SK-N-SH (cell line): ENCODE results near the gene ROR2. TPM values are rescaled to one million over a fixed set of nuclear protein-coding genes. Genes with fewer than 3 reads are reported as not detected.

Source experiments
- CTCF ChIA-PET: fragments of 300-600, 350-600 bp; formaldehyde crosslinking; extraction: SDS; loops from one replicate; lab custom pipeline; 2021; lab: Yijun Ruan, JAX
- POLR2A ChIA-PET: fragments of 350-600 bp; sonication (Branson Sonifier 250); formaldehyde crosslinking; extraction: SDS; loops from one replicate; lab custom pipeline; 2020; ENCODE audit warnings: antibody characterized with exemption, inconsistent platforms; lab: Yijun Ruan, JAX
- DNase-seq: peaks from one replicate; pipeline ENCODE4 v3.0.0; 2012
- H2AFZ ChIP-seq: fragments of 200-600 bp; sonication (generic); 2 replicates; pipeline ENCODE4 v1.8.1; 2016; ENCODE audit warnings: antibody characterized with exemption, mild to moderate bottlenecking, low read depth
- H3F3A ChIP-seq: fragments of 200-600 bp; sonication (generic); replicated peaks from 2 replicates; pipeline ENCODE3; 2016; ENCODE audit warnings: antibody characterized with exemption, mild to moderate bottlenecking; ENCODE audit not compliant: insufficient read depth
- H3K27ac ChIP-seq, 2 experiments: fragments of 200-500 bp in 1 of 2; fragments of 200-600 bp in 1 of 2; sonication (Bioruptor generic) in 1 of 2; sonication (generic), shearing (Covaris generic) in 1 of 2; 2 replicates each; pipeline versions ENCODE4 v1.5.1 to v1.6.1; 2014 to 2016; ENCODE audit warnings: low read depth in 2 of 2, inconsistent platforms in 1 of 2, low read length in 1 of 2, mild to moderate bottlenecking in 1 of 2, mixed read lengths in 1 of 2
- H3K27me3 ChIP-seq: fragments of 200-600 bp; sonication (generic), shearing (Covaris generic); 2 replicates; pipeline ENCODE4 v1.6.1; 2016; ENCODE audit warnings: mixed run types; ENCODE audit not compliant: insufficient read depth
- H3K36me3 ChIP-seq, 2 experiments: fragments of 200-500 bp in 1 of 2; fragments of 200-600 bp in 1 of 2; sonication (Bioruptor generic) in 1 of 2; sonication (generic) in 1 of 2; replicated peaks in 1 of 2; 2 replicates each; pipeline versions ENCODE3 to v1.5.1; 2014 to 2016; ENCODE audit warnings: low read length in 1 of 2, mild to moderate bottlenecking in 1 of 2; ENCODE audit not compliant: insufficient read depth in 2 of 2, control insufficient read depth in 1 of 2
- H3K4me1 ChIP-seq, 2 experiments: fragments of 200-500 bp in 1 of 2; fragments of 200-600 bp in 1 of 2; sonication (Bioruptor generic) in 1 of 2; sonication (generic), shearing (Covaris generic) in 1 of 2; 2 replicates each; pipeline versions ENCODE4 v1.5.1 to v1.6.1; 2014 to 2016; ENCODE audit warnings: low read depth in 1 of 2, low read length in 1 of 2, mixed run types in 1 of 2; ENCODE audit not compliant: insufficient read depth in 2 of 2, control insufficient read depth in 1 of 2
- H3K4me2 ChIP-seq: fragments of 200-600 bp; sonication (generic), shearing (Covaris generic); 2 replicates; pipeline ENCODE4 v1.6.1; 2017; ENCODE audit warnings: mixed run types
- H3K4me3 ChIP-seq, 2 experiments: fragments of 200-500 bp in 1 of 2; fragments of 200-600 bp in 1 of 2; sonication (Bioruptor generic) in 1 of 2; sonication (generic), shearing (Covaris generic) in 1 of 2; 2 replicates each; pipeline versions ENCODE4 v1.5.1 to v1.8.1; 2014 to 2016; ENCODE audit warnings: low read depth in 2 of 2, inconsistent platforms in 1 of 2, low read length in 1 of 2, mild to moderate bottlenecking in 1 of 2, mixed read lengths in 1 of 2, moderate library complexity in 1 of 2
- H3K79me2 ChIP-seq: fragments of 200-600 bp; sonication (generic); 2 replicates; pipeline ENCODE4 v1.8.1; 2017; ENCODE audit warnings: mild to moderate bottlenecking; ENCODE audit not compliant: insufficient read depth
- H3K9ac ChIP-seq: fragments of 200-600 bp; sonication (generic); 2 replicates; pipeline ENCODE4 v1.6.1; 2017; ENCODE audit warnings: mixed run types
- H3K9me2 ChIP-seq: fragments of 200-600 bp; sonication (generic); 2 replicates; pipeline ENCODE4 v1.6.1; 2017; ENCODE audit warnings: mixed run types
- H3K9me3 ChIP-seq: fragments of 200-600 bp; sonication (generic); 2 replicates; pipeline ENCODE4 v1.6.1; 2017; ENCODE audit warnings: mixed run types, mild to moderate bottlenecking, moderate library complexity
- H4K20me1 ChIP-seq: fragments of 200-600 bp; sonication (generic); 2 replicates; pipeline ENCODE4 v1.6.1; 2017; ENCODE audit warnings: mild to moderate bottlenecking, mixed run types; ENCODE audit not compliant: insufficient read depth
- CHD2 ChIP-seq: fragments of 150-350 bp; IDR thresholded peaks from 2 replicates; pipeline ENCODE4 v1.6.1; 2018; ENCODE audit warnings: low read length; ENCODE audit not compliant: partially characterized antibody
- CTCF ChIP-seq: fragments of 200-600 bp; sonication (generic); IDR thresholded peaks from 2 replicates; pipeline ENCODE4 v1.6.1; 2017; ENCODE audit warnings: antibody characterized with exemption, mild to moderate bottlenecking, moderate library complexity
- EP300 ChIP-seq, 2 experiments: IDR thresholded peaks; 2 replicates each; pipeline versions ENCODE4 v1.4.0 to v1.6.1; 2012; ENCODE audit warnings: borderline replicate concordance in 1 of 2, low read depth in 1 of 2, low read length in 1 of 2
- EZH2phosphoT487 ChIP-seq: fragments of 200-600 bp; sonication (generic); IDR thresholded peaks from 2 replicates; pipeline ENCODE4 v1.6.1; 2017; ENCODE audit warnings: low read depth, mixed run types, mild to moderate bottlenecking, antibody characterized with exemption, moderate library complexity, borderline replicate concordance
- FOXM1 ChIP-seq: IDR thresholded peaks from 2 replicates; pipeline ENCODE4 v1.4.0; 2012; ENCODE audit warnings: low read depth, mild to moderate bottlenecking
- GABPA ChIP-seq: IDR thresholded peaks from 2 replicates; pipeline ENCODE4 v1.4.0; 2012; ENCODE audit warnings: low read depth, mild to moderate bottlenecking
- MEF2A ChIP-seq: IDR thresholded peaks from 2 replicates; pipeline ENCODE4 v1.4.0; 2012; ENCODE audit warnings: low read depth, borderline replicate concordance
- MXI1 ChIP-seq: IDR thresholded peaks from 2 replicates; pipeline ENCODE4 v1.6.1; 2012; ENCODE audit warnings: mild to moderate bottlenecking, low read depth, low read length, improper control_type of control experiment
- NRF1 ChIP-seq: IDR thresholded peaks from 2 replicates; pipeline ENCODE4 v1.6.1; 2012; ENCODE audit warnings: low read depth, mild to moderate bottlenecking, low read length
- PBX3 ChIP-seq: IDR thresholded peaks from 2 replicates; pipeline ENCODE4; 2012
- RCOR1 ChIP-seq: fragments of 150-350 bp; IDR thresholded peaks from 2 replicates; pipeline ENCODE4 v1.6.1; 2017; ENCODE audit warnings: antibody characterized with exemption, low read length
- REST ChIP-seq: IDR thresholded peaks from 2 replicates; pipeline ENCODE4 v1.6.1; 2012; ENCODE audit warnings: mild to moderate bottlenecking, low read depth, low read length, moderate library complexity
- RXRA ChIP-seq: IDR thresholded peaks from 2 replicates; pipeline ENCODE4 v1.4.0; 2012; ENCODE audit warnings: low read depth, mild to moderate bottlenecking, borderline replicate concordance
- SIN3A ChIP-seq: IDR thresholded peaks from 2 replicates; pipeline ENCODE4 v1.6.1; 2012; ENCODE audit warnings: low read depth, mild to moderate bottlenecking, low read length, moderate library complexity, borderline replicate concordance
- TAF1 ChIP-seq: IDR thresholded peaks from 2 replicates; pipeline ENCODE4 v1.6.1; 2012; ENCODE audit warnings: low read depth, mild to moderate bottlenecking, low read length, moderate library complexity, borderline replicate concordance
- TEAD4 ChIP-seq: IDR thresholded peaks from 2 replicates; pipeline ENCODE4 v1.4.0; 2012; ENCODE audit warnings: mild to moderate bottlenecking, borderline replicate concordance; ENCODE audit not compliant: insufficient read depth
- USF2 ChIP-seq: fragments of 150-350 bp; IDR thresholded peaks from 2 replicates; pipeline ENCODE4 v1.6.1; 2017; ENCODE audit warnings: antibody characterized with exemption, low read length, low read depth, borderline replicate concordance
- YY1 ChIP-seq: IDR thresholded peaks from 2 replicates; pipeline ENCODE4 v1.4.0; 2012; ENCODE audit warnings: low read depth, mild to moderate bottlenecking
- WGBS: methylation state at CpG from one replicate; pipeline ENCODE4 v1.1.6; 2017; ENCODE audit warnings: low lambda C conversion rate; 5-methylcytosine and 5-hydroxymethylcytosine counted together
- polyA plus RNA-seq, 3 experiments: library from polyadenylated mRNA; depleted of rRNA; stranded (reverse); fragments of >200 nt; gene quantifications; 2 replicates each; pipeline ENCODE4 v1.2.3, GENCODE V29; 2012

Gene ROR2
- polyA plus RNA-seq, 1 of the 3 experiments (the other 2 are of a cell fraction) = 0.43 TPM

GRCh38 chr9:91867740-91868139 lies 82.3 kb downstream of the ROR2 start:
- H4K20me1 ChIP-seq = no peaks in the 10 kb centered on the region
- no peaks in the 10 kb centered on the region for H3K9me3 ChIP-seq
- ChIA-PET POLR2A (no interaction called here), CTCF (no interaction called here)
- H3K4me2 ChIP-seq = no peak overlapping the region
- H3K27ac ChIP-seq = no peak overlapping the region
- 61% methylated on average over 6 of the region's 6 CpGs for WGBS
- no peaks in the 10 kb centered on the region for H3K9me2 ChIP-seq
- no peak overlapping the region for H3K9ac ChIP-seq
- peaks cover 0 to 6% of the 10 kb centered on the region in 2 experiments; a peak in 1 of 4 replicates for H3K4me1 ChIP-seq
- H2AFZ ChIP-seq = no peak overlapping the region
- H3K36me3 ChIP-seq = no peaks in the 10 kb centered on the region
- H3K27me3 ChIP-seq = no peaks in the 10 kb centered on the region
- TF ChIP-seq CTCF = no peak
- no peak for TF ChIP-seq MXI1
- no peak for TF ChIP-seq GABPA
- no peak for TF ChIP-seq REST
- TF ChIP-seq EZH2phosphoT487 = no peak
- no peak for TF ChIP-seq YY1
- no peak for TF ChIP-seq TEAD4
- TF ChIP-seq FOXM1 = no peak
- no peak for TF ChIP-seq MEF2A
- TF ChIP-seq NRF1 = no peak
- no peak for TF ChIP-seq TAF1
- TF ChIP-seq, all 33 proteins: peak for 0
- Histone ChIP-seq H3K4me3 (no peak overlapping the region), H3F3A (no peaks in the 10 kb centered on the region), H3K79me2 (no peaks in the 10 kb centered on the region)
- DNase-seq = no peak

- ChIA-PET POLR2A (no interaction called here), CTCF (interaction anchor here (1.1 kb wide), 1 partner anchor 89 kb away, joined by 3 read pairs; no protein-coding TSS in a partner anchor)
- no peak overlapping the region for H2AFZ ChIP-seq
- H3K9me2 ChIP-seq = no peaks in the 10 kb centered on the region
- WGBS = 54% methylated on average over 5 of the region's 5 CpGs
- no peak for DNase-seq
- no peaks in the 10 kb centered on the region for H3K36me3 ChIP-seq
- no peaks in the 10 kb centered on the region for H3K9me3 ChIP-seq
- H3K27ac ChIP-seq = no peak overlapping the region
- H3F3A ChIP-seq = no peaks in the 10 kb centered on the region
- no peaks in the 10 kb centered on the region for H4K20me1 ChIP-seq
- H3K79me2 ChIP-seq = no peaks in the 10 kb centered on the region
- H3K9ac ChIP-seq = no peak overlapping the region
- no peak overlapping the region for H3K4me3 ChIP-seq
- no peak overlapping the region for H3K4me2 ChIP-seq
- H3K4me1 ChIP-seq = peaks cover 0 to 6% of the 10 kb centered on the region in 2 experiments; a peak in 1 of 4 replicates
- no peaks in the 10 kb centered on the region for H3K27me3 ChIP-seq
- TF ChIP-seq RCOR1 (no peak), EP300 (IDR thresholded peaks at IDR 0.05; ENCODE audit: borderline replicate concordance in 1 of 2, low read depth in 1 of 2, low read length in 1 of 2) (no peak), CHD2 (no peak), CTCF (no peak), PBX3 (no peak), EZH2phosphoT487 (no peak), SIN3A (no peak), FOXM1 (no peak), RXRA (no peak), YY1 (no peak), MXI1 (no peak), USF2 (no peak)
These were observed 85.0 kb downstream of the ROR2 start for GRCh38 chr9:91865041-91865440.
